Measurements from ENCODE around the gene NEGR1. TPM values are rescaled to one million over a fixed set of nuclear protein-coding genes. Genes with fewer than 3 reads are reported as not detected.

NEGR1 gene
- total RNA-seq, 1 donor = 20.7 TPM

DNA sequence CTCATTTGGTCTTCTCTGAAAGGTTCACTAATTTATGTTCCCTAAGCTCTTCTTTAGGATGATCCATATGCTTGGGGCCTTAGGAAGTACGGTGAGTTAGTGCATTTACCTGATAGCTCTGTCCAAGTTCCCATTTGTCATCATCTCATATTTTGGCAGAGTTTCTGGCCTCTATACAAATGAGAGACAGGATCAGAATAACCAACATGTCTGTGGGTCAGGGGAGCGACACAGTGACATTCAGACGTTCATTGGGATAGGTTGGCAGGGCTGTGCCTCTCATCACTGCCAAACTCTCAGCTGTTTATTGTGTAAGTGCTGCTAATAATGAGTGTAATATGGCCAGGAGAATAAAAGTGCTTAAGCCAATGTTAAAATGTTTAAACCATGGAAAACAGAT lies 640.4 kb downstream of the NEGR1 start:
- TF ChIP-seq, protein P1, sequence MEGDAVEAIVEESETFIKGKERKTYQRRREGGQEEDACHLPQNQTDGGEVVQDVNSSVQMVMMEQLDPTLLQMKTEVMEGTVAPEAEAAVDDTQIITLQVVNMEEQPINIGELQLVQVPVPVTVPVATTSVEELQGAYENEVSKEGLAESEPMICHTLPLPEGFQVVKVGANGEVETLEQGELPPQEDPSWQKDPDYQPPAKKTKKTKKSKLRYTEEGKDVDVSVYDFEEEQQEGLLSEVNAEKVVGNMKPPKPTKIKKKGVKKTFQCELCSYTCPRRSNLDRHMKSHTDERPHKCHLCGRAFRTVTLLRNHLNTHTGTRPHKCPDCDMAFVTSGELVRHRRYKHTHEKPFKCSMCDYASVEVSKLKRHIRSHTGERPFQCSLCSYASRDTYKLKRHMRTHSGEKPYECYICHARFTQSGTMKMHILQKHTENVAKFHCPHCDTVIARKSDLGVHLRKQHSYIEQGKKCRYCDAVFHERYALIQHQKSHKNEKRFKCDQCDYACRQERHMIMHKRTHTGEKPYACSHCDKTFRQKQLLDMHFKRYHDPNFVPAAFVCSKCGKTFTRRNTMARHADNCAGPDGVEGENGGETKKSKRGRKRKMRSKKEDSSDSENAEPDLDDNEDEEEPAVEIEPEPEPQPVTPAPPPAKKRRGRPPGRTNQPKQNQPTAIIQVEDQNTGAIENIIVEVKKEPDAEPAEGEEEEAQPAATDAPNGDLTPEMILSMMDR (IDR thresholded peaks at IDR 0.05; ENCODE audit: insufficient read depth, low read length) = no peak
- H3K4me3 ChIP-seq (ENCODE audit: low read depth, low read length) = no peak overlapping the region
- no peak for DNase-seq (ENCODE audit: low read depth)

DNA sequence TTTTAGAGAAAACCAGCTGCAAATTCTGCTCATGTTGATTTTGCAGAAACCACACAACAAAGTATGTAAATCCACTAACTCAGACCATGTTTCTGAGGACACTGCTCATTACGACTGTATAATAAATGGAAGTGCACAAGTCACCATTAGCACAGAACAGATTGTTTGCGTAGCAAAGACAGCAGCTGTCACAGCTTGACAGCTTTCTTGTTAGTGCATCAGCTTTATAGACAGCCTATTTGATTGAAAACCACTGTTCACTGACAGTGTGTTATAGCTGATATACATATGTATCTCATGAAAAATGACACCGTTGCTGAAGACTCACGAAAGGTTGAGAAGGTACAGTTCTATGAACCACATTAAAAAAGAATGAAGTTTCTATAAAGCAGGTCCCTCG lies 641.3 kb downstream of the NEGR1 start:
- TF ChIP-seq, protein P1 (IDR thresholded peaks at IDR 0.05; ENCODE audit: insufficient read depth, low read length) = no peak
- H3K4me3 ChIP-seq (ENCODE audit: low read depth, low read length) = no peak overlapping the region
- DNase-seq (ENCODE audit: low read depth) = no peak

DNA sequence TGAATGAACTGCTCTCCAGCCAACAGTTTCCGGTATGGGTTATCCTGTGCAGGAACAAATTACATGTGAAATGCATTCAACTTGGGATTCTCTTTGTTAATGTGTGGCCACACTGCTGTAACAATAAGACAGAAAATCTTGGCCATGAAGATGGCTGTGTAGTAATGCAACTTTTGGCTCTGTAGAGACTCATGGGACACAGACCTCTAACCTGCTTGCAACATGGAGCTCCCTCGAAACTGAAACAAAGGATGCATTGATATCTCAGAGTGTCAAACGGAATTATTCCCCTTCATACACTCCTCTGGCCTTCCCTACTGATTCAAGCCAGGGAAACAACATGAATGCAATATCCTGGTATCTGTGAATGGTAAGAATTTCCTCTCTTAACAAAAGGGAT lies 642.2 kb downstream of the NEGR1 start:
- DNase-seq (ENCODE audit: low read depth) = peak; percentile 59
- TF ChIP-seq, protein P1 (IDR thresholded peaks at IDR 0.05; ENCODE audit: insufficient read depth, low read length) = no peak
- no peak overlapping the region for H3K4me3 ChIP-seq (ENCODE audit: low read depth, low read length)

DNA sequence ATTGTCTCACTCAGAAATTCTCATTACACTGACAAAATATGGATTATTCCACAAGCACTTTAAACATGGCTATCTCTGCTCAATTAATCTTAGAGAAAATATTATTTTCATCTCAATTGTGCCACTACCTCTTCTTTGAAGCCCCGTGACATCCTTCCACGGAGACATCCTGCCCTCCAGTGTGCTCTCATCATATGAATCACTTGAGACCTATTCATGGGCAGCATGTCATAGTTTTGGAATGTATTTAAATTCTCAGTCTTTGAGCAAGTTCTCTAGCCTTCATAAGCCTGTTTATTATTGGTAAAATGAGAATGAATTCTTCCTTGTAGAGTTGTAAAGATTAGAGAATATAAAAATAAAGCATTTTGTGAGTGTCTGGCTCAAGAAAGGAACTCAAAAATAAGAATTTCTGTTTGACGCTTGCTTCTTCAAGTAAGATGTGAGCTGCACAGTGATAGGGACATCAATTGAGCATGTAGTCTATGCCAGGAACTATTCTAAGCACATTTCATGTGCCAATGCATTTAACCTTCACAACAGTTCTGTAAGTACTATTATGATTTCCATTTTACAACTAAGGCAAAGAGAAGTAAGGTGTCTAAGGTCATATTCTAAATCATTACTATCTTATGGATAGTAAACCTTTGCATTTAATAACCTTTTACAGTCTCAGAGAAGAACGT lies 644.1 kb downstream of the NEGR1 start:
- peak; percentile 56 for DNase-seq (ENCODE audit: low read depth)
- TF ChIP-seq, protein P1 (IDR thresholded peaks at IDR 0.05; ENCODE audit: insufficient read depth, low read length) = no peak
- H3K4me3 ChIP-seq (ENCODE audit: low read depth, low read length) = no peak overlapping the region

DNA sequence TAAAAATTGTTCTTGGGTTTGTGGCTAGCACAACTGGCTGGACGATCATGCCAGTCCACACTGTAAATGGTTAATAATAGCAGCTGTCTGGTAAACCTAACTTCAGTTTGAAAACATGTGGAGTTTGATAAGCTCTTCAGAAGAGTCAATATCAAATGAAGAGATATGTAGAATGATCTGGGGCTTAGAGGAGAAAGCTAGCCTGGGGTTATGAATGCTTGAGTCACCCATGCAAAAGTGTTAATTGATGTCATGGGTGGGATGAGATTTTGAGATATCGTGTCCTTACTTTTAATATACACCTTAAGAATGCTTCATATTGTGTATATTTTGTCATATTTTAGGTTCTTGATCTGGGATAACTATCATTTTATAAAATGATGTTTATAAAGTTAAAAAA lies 646.8 kb downstream of the NEGR1 start:
- TF ChIP-seq, protein P1 (IDR thresholded peaks at IDR 0.05; ENCODE audit: insufficient read depth, low read length) = no peak
- no peak overlapping the region for H3K4me3 ChIP-seq (ENCODE audit: low read depth, low read length)
- DNase-seq (ENCODE audit: low read depth) = no peak

DNA sequence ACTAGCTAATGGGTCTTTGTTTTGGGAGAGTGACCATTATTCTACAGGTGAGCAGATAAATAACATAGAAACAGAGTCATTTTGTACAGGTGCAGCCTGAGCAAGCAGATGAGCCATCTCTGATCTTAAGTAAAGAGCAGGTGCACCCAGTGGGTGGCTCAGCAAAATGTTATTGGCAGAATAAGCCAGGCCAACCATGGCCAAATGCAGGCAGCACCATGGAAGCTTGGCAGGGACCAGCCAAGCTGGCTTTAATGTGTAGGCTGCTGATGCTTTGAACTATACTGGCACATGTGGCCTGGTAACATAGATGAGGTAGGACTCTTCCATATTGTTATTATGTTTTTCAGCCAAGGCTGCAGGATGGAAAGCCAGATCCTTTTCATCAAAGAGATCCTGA lies 648.2 kb downstream of the NEGR1 start:
- TF ChIP-seq, protein P1 (IDR thresholded peaks at IDR 0.05; ENCODE audit: insufficient read depth, low read length) = no peak
- no peak for DNase-seq (ENCODE audit: low read depth)
- no peak overlapping the region for H3K4me3 ChIP-seq (ENCODE audit: low read depth, low read length)

DNA sequence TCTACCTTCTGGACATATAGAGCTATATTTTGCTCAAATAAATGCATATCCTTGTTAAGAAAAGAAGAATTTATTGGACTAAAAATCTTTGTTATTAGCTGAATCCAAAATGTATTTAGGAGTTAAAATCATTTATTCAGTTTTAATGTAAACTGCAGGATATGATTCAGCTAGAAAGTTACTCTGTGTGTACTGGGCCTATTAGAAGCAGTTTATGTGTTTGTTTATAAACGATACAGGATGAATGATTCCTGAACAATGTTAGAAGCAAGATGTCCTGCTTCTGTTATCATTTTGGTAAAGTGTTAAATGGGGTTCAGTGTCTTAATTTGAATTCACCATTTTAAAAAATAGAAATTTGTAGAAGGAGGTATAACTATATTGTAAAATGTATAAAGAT lies 652.3 kb downstream of the NEGR1 start:
- DNase-seq (ENCODE audit: low read depth) = no peak
- no peak overlapping the region for H3K4me3 ChIP-seq (ENCODE audit: low read depth, low read length)
- TF ChIP-seq, protein P1 (IDR thresholded peaks at IDR 0.05; ENCODE audit: insufficient read depth, low read length) = no peak

Measured in fibroblast of the aortic adventitia (primary cell).